COR-L47 (cell line): ENCODE results near the gene FLVCR1.
A peak's percentile ranks its signal among the peaks of the same experiment; 100 is the strongest.
"Not testable (repeated sequence)": the region's sequence is repeated elsewhere in the genome, so short reads cannot be mapped to it uniquely, and the experiment has no call there.

Experiments
- DNase-seq: peaks from one replicate; lab custom pipeline; 2025; lab: John Stamatoyannopoulos, UW

Gene FLVCR1

DNA sequence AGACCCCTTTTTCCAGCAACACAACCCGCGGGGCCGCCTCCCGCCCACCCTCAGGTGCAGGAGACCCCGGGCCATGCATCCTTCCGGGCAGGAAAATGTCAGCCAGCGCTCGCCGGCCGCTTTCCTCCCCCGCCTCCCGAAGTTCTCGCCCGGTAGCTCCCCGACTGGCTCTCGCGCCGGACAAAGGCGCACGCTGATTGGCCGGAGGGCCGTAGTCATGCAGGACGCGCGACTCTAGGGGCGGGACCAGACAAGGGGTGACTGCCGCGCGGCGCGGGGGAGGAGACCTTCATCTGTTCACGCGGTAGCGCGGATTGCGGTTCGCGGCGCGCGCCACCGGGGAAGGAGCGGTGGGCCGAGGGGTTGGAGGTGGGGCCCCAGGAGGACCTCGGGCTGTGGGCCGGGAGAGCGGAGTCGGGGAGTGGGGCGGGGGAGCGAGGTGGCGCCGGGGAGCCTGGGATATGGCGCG is at the start of gene FLVCR1:
Gene FLVCR1 (plus strand): TSS at position 284 of the 469 bp plus-strand sequence. CDS start 178 bp downstream, at position 462.
- peak; percentile 96 for DNase-seq

DNA sequence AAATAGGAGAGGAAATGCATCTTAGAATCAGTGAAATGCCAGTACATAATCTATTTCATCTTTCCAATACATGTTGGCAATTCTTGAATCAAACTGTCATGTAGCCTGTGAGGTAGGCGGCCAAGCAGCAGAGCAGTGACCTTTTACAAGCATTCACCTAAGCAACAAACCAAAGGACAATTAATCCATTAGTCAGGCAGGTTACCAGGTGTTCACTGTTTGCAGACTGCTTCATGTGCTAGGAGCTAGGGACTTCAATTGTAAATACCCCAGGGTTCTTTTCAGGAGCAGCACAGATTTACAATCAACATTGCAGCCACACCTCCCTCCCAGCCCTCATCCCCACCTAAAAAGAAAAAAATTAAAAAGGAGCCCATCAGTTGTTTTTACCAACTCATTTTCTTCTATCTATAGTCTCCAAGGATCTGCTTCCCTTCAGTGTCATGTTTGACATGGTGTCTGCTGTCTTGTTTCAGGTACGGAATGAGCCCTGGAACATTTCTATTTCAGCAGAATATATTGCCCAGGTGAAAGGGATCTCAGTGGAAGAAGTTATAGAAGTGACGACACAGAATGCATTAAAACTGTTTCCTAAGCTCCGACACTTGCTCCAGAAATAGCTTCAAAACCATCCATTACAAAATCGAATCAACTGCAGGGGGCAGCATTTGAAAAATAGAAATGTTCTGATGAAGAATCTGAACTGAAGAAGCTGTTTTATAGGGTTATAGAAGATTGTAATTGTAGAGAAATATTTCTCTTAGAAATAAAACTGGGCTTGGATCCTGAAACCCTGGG is 43.3 kb upstream of the FLVCR1 start:
- peak; percentile 64 for DNase-seq

DNA sequence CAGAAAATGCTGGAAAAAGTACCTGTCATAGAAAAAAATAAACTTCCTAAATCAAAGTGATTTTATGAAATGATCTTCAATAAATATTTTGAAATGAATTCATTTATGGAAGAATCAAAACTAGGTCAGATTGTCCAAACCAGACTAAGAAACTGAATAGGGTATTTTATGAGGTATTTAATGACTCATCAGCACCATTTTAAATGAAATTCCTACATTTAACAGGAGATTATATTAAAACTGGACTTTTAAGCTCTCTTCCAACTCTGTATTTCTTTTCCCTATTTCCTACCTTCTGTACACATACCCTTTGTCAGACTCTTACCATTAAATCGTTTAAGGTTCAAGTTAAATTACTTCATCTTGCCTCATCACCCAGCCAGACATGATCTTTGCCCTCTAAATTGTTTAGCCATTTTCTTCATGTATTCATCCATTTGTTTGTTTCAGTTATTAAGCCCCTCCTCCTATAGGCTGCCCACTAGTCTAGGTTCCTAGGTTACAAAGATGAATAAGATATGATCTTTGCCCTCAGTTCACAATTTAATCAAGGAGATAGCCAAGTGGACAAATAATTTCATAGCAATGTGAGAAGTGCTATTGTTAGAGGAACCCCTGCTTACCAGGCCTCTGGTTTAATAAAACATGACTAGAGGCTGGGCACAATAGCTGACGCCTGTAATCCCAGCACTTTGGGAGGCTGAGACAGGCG is 41.4 kb upstream of the FLVCR1 start:
- no peak for DNase-seq

DNA sequence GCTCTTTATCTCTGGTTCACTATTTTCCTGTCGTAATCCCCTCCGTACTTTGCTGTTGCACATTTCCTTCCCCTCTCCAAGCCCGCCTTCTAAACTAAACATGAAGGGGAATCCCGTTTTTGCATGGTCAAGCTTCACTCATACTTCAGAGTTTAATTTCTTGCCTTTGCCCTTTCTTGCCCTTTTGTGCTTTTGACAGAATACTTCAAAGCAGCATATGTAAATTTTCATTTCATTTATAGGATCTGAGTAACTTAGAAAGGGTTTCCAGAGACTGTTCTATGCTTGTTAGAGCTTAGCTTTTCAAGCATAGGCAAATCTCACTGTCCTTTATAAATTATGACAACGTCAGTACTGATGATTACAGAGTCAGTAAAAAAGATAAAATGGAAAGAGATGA is 38.3 kb upstream of the FLVCR1 start:
- no peak for DNase-seq

DNA sequence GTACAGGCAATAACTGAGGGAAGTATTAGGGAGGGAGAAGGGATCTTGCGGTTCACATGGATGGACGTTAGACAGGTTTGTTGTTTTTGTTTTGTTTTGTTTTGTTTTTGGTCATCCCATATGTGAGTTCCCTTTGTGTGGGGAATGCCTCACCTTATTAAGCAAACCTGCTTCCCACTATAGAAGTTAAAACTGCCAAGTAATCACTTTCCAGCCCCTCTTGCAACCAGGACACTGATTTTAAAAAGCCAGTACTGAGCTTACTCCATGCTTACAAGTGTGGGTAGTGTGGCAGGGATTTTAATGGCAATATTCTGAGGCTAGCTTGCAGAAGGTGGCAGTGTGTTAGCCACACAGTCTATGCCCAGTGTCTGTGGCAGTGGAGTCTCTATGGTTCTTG is 37.1 kb upstream of the FLVCR1 start:
- no peak for DNase-seq

DNA sequence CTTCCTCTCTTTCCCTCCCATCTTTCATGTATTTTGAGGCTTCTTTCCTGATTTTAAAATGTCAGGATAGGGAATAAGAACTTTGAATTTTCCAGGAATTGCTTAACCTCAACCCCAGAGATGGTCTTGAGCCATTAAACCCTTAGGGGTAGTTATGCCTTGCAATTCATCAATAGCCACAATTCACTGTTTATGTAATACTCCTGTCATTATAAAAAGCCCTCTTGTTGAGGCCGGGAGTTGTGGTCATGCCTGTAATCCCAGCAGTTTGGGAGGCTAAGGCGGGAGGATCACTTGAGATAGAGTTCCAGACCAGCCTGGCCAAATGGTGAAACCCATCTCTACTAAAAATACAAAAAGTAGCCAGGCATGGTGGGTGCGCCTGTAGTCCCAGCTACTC is 35.1 kb upstream of the FLVCR1 start:
- DNase-seq = no peak

DNA sequence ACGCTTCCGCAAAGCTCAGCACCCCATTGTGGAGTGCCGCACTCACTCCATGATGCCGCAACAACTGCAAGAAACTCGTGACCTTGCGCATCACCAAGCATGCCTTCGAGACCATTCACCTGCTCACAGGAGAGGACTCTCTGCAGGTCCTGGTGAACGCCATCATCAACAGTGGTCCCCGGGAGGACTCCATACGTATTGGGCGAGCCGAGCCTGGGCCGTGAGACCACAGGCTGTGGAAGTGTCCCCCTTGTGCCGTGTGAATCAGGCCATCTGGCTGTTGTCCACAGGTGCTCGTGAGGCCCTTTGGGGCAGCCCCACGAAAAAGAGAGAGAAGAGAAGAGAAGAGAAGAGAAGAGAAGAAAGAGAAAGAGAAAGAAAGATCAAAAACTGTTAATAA is 33.9 kb upstream of the FLVCR1 start:
- no peak for DNase-seq

DNA sequence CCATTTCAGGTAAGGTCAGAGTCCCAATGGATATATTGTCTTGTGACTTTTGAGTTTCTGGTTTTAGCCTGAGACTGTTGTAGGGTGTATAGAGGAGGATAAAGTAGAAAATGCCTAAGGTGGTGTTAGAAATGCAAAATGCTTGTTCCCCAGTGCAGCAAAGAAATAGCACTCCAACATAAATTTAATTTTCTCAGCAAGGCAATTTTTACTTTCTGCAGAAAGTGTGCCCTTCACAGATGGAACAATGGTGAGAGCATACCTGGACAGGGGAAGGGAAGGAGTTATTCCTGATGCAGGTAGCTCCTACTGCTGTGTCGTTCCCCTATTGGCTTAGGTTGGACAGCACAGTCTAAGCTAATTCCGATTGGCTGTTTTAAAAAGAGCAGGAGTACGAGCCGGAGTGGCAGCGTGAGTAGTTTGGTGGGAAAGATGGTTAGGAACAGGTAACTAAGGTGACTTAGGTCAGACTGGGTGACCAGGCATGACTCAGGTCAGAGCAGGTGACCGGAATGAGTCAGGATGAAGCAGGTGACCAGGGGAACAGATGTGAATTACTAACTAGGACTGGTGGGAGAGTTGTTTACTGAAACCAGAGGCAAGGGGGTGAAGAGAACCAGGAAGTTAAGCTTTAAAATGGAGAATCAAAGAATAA is 32.1 kb upstream of the FLVCR1 start:
- no peak for DNase-seq

DNA sequence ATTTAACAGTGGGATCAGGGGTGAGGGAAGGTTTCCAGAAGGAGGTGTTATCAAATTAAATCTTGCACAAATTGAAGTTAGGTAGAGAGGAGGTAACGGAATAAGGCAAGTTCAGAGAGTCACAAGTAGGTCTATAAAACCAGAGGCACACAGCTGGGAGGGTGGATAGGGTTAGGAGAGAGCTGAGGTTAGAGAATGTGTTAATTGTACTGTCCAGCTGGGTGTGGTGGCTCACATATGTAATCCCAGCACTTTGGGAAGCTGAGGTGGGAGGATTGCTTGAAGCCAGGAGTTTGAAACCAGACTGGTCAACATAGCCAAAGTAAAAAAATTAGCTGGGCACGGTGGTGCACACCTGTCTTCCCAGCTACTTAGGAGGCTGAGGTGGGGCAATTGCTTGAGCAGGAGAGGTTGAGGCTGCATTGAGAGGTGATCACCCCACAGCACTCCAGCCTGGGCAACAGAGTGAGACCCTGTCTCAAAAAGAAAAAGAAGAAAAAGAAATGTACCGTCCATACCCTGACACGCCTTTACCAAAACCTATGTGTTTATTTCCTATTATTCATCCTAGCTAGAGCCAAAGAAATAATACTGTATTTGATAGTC is 30.8 kb upstream of the FLVCR1 start:
- no peak for DNase-seq

DNA sequence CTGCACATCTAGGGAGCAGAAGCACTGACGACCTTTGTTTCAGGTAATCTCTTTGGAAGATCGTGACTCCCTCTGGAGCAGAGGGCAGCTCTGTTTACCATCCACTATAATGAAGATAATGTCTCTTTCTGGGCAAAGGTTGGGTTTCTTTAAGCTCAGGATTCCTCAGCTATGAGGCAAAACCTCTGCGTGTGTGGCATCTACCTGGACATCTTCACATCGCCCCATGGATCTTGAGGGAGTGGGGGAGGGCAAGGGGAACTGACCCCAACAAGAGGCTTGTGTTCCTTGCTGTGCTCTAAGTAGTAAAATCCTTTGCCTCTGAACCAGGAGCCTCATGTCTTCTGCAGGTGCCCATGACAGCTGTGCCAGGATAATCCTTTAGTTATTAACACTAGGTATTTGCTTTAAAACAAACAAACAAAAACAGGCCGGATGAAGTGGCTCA is 30.2 kb upstream of the FLVCR1 start:
- no peak for DNase-seq

DNA sequence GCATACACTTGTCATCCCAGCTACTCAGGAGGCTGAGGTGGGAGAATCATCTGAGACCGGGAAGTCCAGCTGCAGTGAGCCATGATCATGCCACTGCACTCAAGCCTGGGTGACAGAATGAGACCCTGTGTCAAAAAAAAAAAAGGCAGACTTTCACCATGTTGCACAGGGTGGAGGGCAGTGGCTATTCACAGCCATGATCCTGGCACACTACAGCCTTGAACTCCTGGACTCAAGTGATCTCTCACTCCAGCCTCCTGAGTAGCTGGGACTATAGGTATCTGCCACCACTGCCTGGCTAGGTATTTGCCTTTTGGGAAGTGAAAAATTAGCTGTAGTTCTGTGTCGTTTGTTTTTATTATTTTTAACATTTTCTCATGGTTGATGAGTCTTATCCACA is 29.7 kb upstream of the FLVCR1 start:
- no peak for DNase-seq

DNA sequence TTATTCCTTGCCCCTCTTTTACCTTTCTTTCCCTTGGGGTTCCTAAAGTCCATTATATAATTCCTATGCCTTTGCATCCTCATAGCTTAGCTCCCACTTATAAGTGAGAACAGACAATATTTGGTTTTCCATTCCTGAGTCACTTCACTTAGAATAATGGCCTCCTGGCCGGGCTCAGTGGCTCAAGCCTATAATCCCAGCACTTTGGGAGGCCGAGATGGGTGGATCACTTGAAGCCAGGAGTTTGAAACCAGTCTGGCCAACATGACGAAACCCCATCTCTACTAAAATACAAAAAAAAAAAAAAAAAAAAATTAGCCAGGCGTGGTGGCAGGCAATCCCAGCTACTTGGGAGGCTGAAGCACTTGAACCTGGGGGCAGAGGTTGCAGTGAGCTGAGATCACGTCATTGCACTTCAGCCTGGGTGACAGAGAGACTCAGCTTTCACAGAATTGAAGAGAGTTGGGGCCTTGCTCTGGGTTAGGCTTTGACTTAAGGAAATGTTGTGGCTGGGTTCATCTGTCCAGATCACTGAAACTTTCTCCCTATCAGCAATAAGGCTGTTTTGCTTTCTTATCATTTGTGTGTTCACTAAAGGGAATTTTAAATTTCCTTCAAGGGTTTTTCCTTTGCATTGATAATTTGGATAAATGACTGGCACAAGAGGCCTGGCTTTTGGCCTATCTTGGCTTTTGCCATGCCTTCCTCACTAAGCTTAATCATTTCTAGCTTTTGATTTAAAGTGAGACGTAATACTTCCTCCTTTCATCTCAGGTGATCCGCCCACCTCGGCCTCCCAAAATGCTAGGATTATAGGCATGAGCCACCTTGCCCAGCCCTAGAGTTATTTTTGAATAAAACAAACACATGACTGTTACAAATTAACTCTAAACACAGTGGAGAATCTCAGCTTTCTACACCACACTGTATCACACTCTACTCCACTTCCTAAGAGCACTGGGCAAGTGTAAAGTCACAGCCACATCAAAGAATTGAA is 24.6 kb upstream of the FLVCR1 start:
- DNase-seq = not testable (repeated sequence)

DNA sequence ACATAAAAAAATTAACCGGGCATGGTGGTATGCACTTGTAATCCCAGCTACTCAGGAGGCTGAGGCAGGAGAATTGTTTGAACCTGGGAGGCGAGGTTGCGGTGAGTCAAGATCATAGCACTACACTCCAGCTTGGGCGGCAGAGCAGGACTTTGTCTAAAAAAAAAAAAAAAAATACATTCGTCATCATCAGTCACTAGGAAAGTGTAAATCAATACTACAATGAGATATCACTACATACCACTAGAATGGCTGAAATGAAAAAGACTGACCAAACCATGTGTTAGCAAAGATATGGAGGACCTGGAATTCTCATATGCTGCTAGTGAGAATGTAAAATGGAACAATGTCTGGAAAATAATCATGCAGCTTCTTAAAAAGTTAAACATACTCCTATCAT is 19.9 kb upstream of the FLVCR1 start:
- DNase-seq = no peak

DNA sequence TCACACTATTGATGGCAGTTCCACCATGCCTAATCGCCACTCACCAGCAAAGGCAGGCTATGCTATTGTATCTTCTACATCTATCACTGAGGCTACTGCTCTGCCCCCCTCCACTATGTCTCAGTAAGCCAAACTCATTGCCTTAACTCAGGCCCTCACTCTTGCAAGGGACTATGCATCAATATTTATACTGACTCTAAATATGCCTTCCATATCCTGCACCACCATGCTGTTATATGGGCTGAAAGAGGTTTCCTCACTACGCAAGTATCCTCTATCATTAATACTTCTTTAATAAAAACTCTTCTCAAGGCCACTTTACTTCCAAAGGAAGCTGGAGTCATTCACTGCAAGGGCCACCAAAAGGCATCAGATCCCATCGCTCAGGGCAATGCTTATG is 13.6 kb upstream of the FLVCR1 start:
- DNase-seq = not testable (repeated sequence)

DNA sequence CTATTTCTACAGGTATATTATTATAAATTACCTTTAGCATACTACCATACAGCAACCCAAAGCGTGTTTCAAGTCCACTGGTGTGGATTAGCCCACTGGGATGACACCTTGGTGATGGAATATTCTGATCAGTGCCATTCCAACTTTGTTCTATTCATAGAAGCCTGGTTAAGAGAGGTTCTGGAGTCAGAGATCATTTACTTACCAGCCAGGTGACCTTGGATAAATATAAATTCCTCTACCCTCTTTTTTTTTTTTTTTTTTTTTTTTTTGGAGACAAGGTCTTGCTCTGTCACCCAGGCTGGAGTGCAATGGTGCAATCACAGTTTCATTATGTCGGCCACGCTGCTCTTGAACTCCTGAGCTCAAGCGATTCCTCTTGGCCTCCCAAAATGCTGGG is 10.5 kb upstream of the FLVCR1 start, which contains the start of gene SPATA45:
Gene SPATA45 (minus strand): TSS at position 101 of the 400 bp plus-strand sequence. CDS start 11,500 bp downstream, outside the sequence.
- DNase-seq = no peak

DNA sequence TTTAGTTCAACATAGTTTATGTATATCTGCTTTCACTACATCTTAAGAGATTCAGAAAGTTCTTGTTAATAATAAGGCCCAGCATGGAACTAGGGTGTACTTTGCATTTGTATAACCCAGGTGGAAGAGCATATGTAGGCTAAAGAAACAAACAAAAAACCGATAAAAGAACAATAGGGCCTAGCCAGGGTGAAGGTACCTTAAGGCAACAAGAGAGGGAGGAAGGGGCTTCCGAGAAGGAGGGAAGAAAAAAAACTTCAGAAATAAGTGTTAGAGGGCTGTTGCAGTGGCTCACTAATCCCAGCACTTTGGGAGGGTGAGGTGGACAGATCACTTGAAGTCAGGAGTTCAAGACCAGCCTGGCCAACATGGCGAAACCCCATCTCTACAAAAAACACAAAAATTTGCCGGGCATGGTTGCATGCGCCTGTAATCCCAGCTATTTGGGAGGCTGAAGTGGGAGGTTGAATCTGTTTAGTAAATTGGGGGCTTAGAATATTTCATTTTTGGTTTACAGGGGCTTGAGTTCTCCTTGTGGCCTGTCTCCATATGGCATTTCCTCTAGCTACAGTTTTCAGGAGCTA is 5.9 kb upstream of the FLVCR1 start:
- no peak for DNase-seq

DNA sequence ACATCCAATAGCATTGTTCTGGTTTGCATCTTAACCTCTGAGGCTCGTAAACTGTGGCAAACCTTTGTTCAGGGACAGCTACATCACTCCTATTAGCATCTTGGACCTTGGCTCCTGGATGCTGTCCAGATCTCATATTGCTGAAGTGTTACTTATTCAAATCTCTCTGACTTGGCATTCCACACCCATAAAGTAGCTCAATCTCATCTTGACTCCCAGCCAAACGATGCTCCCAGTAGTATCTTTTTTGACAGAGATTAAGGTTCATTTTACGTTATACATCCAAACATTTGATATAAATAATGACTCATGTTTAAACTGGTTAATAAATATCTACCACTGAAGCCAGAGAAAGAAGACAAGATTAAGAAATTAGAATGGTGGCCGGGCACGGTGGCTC is 4.4 kb upstream of the FLVCR1 start:
- DNase-seq = no peak

DNA sequence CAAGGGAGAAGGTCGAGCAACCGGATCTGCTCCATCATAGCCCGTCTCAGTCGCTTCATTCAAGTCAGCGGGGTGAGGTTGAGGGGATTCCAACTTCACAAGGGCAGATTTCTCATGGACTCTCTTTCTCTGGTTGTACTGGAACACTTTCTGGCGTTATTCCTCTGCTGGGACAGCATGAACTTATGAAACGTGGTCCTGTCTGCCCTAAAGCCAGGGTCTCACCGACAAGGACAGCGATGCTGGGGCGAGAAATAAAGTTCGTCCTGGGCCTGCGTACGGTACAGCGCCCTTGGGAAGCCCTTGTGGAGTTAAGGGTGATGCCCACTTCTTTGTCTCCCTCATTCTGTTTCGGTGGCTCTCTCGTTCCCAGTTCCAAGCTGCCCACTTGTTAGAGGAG is 1.3 kb upstream of the FLVCR1 start:
- no peak for DNase-seq

DNA sequence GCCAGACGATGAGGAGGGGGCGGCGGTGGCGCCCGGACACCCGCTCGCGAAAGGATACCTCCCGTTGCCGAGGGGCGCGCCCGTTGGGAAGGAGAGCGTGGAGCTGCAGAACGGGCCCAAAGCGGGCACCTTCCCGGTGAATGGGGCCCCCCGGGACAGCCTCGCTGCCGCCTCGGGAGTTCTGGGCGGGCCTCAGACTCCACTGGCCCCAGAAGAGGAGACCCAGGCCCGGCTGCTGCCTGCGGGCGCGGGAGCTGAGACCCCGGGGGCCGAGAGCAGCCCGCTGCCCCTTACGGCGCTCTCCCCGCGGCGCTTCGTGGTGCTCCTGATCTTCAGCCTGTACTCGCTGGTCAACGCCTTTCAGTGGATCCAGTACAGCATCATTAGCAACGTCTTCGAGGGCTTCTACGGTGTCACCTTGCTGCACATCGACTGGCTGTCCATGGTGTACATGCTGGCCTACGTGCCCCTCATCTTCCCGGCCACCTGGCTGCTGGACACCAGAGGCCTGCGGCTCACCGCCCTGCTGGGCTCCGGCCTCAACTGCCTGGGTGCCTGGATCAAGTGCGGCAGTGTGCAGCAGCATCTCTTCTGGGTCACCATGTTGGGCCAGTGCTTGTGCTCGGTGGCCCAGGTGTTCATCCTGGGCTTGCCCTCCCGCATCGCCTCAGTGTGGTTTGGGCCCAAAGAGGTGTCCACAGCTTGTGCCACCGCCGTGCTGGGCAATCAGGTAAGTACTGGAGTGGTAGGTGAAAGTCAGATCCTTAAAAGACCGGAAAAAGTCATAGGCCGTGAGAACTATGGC is 588 bp downstream of the FLVCR1 start:
- DNase-seq = peak; percentile 72
